ENCODE results near the gene ARL1.
"Not testable (repeated sequence)": the region's sequence is repeated elsewhere in the genome, so short reads cannot be mapped to it uniquely, and the experiment has no call there.

ARL1 gene

DNA sequence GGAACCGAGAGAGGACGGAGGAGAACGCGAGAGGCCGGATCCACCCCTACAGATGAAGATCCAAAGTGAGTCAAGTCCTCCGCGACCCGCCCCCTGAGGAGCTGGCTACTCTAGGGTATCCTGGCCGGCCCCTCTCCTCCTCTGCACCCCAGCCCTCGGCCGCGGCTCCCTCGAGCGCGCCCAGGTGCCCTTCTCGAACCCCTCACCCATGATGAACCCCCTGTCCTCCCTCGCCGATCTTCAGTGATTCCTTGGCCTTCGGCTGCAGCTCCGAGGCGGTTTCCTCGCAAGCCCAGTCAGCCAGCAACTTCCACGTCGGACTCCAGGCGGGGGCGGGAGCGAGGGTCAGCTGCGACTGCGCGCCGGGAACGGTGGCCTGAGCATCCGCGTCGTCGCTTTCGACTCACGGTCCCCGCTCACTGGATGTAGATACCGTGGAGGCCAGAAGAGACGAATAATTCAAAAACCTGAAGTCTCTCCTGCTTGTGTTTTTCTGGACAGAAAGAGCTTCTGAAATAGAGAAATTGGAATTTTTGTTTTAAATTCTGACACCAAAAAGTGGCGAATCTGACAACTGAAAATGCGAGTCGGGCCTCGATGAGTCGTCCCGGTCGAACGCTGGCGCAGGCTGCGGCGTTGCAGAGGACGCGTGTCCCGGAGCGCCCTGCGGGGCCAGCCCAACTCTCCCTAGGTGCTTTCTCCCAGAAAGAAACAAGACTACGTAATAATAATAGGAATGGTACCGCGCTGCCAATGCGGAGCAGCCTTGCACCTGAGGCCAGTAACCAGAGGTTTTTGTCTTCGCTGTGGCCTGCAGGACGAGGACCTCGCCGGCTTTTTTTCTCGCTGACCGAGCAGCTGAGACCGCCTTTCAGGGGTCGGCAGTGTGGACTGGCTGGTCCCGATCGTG, at the start of gene ARL1:
TSS of gene ARL1 (minus strand) at position 337 of the 910 bp plus-strand sequence. CDS start at position 210, 127 bp downstream.
- peak; percentile 86 for DNase-seq

DNA sequence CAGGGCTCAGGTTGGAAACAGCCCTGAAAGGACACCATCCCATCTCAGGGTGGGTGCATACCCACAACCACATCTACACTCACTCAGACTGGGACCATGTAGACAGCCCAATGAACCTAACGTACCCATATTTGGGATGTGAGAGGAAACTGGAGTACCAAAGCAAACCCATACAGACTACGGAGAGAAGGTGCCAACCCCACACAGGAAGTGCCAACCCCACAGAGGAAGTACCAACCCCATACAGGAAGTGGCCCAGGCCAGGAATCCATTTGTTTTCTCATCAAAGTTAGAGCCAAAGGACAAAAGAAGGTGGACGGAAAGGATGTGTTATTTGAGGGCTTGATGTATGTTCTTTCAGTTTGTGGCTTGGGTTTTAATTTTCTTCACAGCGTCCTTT, 48.1 kb upstream of the ARL1 start:
- DNase-seq: no peak

DNA sequence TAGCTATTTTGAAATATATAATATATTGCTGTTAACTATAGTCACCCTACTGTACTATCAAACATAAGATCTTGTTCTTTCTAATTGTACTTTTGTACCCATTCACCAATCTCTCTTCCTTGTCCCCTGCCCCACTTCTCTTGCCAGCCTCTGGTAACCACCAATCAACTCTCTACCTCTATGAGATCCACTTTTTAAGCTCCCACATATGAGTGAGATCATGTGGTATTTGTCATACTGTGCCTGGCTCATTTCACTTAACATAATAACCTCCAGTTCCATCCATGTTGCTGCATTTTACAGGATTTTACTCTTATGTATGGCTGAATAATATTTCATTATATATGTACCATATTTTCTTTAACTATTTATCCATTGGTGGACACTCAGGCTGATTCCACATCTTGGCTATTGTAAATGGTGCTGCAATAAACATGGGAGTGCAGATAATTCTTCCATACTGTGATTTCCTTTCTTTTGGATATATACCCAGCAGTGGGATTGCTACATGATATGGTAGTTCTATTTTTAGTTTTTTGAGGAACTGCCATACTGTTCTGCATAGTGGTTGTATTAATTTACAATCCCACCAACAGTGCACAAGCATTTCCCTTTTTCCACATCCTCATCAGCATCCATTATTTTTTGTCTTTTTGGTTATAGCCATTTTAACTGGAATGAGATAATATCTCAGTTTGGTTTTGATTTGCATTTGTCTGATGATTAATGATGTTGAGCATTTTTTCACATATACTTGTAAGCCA, 34.1 kb upstream of the ARL1 start:
- DNase-seq: no peak

DNA sequence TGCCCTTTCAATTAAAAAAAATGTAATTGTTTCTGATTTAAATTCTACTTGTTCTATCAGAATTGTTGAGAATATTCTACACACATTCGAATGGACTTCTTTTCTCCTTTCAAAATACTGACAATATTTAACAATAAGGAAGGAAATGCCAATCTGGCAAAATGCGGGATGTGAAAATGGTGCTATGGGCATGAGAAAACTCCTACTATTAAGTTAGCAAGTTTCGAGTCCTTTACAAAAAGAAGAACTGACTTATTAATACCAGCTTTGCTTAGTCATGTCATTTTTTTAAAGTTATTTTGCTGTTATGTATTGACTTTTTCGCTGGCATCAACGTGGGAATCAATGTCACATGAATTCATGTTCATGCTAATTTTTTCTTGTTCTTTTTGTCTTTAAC, 31.7 kb upstream of the ARL1 start:
- DNase-seq: no peak

DNA sequence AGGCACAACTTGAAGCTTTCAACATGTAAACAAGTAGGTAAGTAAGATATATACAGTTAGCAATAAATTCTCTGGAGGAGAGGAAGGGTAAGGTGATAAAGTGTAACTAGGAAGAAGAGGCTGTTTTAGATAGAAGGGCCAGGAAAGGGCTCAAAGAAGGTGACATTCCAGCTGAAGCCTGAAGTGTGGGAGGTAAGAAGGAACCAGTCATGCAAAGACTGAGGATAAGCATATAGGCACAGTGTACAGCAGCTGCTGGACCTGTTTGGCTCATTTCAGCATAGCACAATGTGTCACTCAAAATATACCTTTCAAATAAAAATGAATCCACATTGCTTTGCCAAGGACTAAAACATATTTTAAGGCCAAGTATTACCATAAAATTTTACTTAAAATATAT, 28.6 kb upstream of the ARL1 start:
- DNase-seq: no peak

DNA sequence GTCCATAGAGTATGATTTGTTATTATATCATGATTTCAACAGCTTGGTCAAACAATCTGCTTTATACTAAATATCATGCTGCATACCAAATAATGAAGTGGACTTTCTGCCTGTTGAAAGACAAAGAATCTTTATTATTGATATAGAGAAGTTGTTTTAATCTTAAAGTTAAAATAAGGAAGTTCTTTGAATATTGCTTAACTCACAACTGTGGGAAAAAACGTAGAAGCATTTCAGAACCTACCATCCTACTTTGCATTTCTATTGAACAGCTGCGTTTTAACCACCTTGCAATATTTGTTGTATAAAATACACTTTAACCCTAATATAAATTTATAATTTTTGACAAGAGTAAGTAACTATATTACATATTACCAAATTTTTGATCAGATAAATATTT, 22.9 kb upstream of the ARL1 start:
- peak; percentile 5 for DNase-seq

DNA sequence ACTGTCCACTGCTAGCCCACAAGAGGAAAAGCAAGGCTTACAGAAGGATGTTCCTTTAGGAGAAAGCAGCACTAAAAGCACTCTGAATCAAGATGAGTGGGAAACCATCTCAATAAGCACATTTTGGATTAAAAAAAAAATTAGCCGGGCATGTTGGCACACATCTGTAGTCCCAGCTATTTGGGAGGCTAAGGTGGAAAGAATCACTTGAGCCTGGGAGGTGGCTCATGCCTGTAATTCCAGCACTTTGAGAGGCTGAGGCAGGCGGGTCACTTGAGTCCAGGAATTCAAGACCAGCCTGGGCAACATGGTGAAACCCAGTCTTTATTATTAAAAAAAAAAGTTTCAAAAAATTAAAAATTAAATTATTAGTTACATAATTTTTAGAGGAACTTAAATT, 17.0 kb upstream of the ARL1 start:
- no peak for DNase-seq

DNA sequence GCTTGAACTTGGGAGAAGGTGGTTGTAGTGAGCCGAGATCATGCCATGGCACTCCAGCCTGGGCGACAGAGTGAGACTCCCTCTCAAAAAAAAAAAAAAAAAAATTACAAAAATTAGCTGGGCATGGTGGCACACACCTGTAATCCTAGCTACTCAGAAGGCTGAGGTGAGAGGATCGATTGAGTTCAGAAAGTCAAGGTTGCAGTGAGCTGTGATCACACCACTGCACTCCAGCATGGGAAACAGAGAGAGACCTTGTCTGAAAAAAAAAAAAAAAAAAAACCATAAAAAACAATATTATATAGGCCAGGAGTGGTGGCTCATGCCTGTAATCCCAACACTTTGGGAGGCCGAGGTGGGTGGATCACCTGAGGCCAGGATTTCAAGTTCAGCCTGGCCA, 14.5 kb upstream of the ARL1 start:
- DNase-seq: not testable (repeated sequence)

DNA sequence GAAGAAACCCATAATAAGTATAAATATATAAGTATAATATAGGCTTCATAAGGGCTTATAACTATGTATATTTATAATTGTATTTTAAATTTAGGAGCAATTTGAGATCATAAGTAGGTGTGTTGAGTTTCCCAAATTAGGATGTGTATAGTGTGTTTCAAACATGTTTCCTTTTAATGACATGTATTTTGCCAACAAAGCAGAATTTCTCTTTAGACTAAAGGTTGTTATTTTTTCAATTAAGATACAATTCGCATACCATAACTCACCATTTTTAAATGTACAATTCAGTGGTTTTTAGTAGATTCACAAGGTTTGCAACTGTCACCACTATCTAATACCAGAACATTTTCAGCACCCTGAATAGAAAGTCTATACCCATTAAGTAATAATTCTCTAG, 7.7 kb upstream of the ARL1 start:
- no peak for DNase-seq

DNA sequence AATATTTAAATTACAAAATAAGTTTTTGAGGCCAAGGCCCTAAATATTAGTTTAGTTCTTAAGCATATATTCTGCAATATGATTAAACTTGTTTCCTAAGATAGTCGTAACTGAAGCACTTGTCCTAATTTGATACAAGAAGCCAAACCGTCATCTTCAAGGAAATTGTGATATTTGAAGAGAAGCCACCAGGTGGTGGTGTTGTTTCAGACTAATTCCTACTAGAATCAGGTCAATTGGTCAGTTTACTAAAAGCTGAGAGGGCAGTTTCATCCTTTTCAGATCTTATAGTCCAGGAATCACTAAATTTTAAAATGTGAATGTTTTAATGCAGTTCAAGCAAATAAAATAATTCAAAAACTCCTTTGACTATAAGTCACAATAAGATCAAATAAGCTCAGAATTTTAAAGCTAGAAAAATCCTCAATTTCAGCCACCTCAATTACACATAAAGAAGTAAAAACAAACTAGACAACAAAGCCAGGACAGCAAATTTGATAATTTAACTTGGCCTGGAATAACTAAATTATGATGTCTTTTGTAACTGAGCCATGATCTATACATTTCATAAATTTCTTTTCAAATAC, 7.1 kb upstream of the ARL1 start:
- DNase-seq: peak; percentile 47

DNA sequence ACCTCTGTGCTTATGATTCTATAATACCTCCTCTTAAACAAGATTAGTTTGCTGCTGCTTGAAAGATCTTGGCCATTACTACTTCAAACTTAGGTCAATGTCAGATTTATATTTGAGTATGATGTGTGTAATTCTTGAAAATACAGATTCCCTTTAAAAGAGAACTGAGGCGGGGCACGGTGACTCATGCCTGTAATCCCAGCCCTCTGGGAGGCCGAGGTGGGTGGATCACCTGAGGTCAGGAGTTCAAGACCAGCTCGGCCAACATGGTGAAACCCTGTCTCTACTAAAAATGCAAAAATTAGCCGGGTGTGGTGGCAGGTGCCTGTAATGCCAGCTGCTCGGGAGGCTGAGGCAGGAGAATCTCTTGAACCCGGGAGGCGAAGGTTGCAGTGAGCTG, 2.6 kb upstream of the ARL1 start:
- not testable (repeated sequence) for DNase-seq

DNA sequence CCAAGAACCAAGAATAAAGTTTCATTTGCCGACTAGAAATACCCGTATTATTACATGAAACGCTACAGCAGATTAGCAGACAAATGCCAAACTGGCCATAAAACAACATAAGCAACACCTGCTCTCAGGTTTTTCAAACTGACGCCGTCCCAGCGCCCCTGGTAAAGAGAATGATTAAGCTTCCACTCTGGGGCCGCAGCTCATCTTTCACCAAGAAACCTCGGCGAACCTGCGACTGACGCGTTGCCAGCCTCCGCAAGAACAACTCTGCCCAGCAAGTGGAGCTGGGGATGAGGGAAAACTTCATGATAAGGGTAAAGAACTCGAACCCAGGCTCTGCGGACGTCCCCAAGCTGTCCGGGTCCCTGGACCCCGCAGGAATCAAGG, 530 bp downstream of the ARL1 start:
- DNase-seq: no peak

DNA sequence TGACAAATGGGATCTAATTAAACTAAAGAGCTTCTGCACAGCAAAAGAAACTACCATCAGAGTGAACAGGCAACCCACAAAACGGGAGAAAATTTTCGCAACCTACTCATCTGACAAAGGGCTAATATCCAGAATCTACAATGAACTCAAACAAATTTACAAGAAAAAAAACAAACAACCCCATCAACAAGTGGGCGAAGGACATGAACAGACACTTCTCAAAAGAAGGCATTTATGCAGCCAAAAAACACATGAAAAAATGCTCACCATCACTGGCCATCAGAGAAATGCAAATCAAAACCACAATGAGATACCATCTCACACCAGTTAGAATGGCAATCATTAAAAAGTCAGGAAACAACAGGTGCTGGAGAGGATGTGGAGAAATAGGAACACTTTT, 16.4 kb downstream of the ARL1 start:
- DNase-seq: not testable (repeated sequence)

DNA sequence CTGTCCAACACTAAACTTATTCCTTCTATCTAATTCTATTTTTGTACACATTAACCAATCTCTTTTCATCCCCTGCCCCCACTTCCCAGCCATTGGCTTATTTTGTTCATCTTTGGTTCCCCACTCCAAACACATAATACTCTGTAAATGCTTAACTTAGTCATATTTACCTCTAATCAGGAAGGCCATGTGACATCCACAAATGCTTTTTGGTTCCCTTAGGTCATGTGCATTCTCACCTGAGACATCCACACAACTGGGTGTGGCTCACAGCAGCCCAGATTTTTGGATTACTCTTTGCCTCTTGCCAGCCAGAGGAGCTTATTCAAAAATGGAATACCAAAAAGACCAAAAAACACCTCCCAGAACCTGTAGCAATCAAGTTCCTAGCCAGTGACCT, 28.4 kb downstream of the ARL1 start:
- DNase-seq: no peak

DNA sequence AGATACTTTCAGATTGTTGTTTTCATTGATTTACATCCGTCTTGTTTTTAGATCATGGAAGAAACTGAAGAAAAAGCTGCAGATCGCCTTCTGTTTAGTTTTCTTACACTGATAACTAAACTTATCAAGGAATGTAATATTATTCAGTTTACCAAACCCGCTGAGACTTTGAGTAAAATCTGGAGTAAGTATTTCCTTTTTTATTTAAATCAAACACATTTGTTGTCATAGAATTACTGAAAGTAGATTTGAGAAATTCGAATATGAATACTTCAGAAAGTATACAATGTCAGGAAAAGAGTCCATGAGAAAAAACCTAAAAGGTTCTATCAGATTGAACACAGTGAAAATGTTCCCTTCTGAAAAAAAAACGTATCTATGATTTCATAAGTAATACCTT, 32.0 kb downstream of the ARL1 start:
- DNase-seq: no peak

DNA sequence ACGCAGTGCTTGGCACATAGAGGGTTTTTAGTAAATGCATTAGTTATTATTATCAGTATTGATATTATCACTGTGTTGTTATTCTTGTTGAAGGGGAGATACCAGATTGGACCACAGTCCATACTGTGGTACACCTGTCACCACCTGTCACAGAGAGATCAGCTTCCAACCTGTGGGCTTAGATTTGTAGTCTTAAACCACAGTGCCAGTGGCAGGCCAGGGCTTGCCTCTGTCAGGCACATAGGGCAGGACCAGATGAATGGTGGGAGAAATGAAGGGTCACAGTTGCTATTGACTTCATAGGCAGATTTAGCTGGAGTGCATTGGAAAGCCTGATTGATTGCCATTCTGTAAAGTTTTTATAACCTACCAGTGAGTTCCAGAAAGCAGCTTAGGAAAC, 35.1 kb downstream of the ARL1 start:
- DNase-seq: no peak

DNA sequence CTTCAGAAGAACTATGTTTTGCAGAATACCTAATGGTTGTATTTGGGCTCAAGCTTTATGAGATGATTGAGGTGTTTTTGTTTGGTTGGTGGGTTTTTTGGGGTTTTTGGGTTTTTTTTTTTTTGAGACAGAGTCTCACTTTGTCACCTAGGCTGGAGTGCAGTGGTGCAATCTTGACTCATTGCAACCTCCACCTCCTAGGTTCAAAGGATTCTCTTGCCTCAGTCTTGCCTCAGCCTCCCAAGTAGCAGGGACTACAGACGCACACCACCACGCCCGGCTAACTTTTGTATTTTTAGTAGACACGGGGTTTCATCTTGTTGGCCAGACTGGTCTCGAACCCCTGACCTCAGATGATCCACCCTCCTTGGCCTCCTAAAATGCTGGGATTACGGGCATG, 39.6 kb downstream of the ARL1 start:
- no peak for DNase-seq

DNA sequence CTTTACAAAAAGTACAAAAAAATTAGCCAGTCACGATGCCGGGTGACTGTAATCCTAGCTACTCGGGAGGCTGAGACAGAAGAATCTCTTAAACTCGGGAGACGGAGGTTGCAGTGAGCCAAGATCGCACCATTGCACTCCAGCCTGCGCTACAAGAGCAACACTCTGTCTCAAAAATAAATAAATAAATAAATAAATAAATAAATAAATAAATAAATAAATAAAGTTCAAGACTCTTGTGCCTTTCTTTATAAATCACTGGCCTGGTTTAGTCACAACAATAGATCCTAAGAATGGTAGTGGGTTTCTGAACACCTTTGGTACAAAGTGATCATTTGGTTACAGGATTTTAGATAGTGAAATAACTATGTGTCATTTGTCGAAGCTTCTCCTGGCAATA, 46.1 kb downstream of the ARL1 start:
- DNase-seq: no peak

DNA sequence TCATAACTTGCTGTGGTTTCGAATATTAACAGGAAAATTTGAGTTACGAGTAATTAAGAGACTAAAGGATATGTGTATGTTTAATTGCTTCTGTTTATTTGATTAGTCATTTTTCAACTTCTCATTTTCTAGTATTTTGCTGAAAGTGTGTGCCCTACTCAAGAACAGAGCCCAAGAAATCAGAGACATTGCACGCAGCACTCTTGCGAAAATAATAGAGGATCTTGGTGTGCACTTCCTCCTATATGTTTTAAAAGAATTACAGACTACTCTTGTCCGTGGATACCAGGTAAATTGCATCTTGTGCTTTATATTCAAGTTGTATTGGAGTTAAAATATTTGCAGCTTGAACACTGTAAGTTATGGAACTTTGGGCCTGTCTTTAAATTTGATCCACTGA, 50.8 kb downstream of the ARL1 start:
- DNase-seq: no peak

DNA sequence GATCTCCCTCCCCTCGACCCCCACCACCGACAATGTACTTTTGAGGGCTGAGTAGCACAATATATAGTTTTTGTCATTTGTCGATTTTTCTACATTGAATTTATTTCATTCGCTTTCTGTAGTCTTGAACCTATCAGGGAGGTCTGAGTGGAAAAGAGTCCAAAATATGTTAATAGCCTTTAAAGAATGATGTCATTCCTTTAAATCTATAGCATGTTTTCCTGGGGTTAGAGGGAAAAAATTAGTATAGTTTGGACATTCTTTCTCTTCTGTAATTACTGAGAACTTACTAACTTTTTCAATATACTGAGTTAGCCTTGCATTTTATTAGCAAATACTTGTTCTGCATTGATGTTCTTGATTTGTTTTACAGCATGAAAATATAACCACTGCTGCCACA, 55.9 kb downstream of the ARL1 start:
- no peak for DNase-seq

DNA sequence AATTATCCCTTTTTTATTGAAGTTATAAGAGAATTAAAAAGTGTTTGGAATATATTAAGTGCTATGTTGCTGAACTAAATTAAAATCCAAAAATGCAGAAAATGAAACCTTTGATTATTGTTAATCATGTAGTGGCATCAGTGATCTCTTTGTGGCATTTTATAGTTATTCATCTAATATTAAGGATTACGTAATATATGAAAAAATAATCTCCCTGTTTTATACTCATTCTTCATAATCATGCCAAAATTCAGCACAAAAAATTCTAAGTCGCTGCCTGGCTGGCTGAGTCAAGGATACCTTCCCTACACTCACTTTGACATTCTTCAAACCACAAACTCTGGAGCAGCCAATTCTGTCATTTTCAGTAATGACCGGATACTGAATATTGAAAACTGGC, 63.7 kb downstream of the ARL1 start:
- DNase-seq: no peak
